Hepatocyte (in vitro differentiated cells): ENCODE results near the gene SLAIN2. TPM values are rescaled to one million over a fixed set of nuclear protein-coding genes. Genes with fewer than 3 reads are reported as not detected.
"Not testable (repeated sequence)": the region's sequence is repeated elsewhere in the genome, so short reads cannot be mapped to it uniquely, and the experiment has no call there.

ENCODE experiments used
- DNase-seq: peaks from one replicate; pipeline ENCODE4 v3.0.0-alpha.2; 2016; ENCODE audit warnings: low spot score
- H2AFZ ChIP-seq: fragments of 200-600 bp; sonication (generic); 2 replicates; pipeline ENCODE4 v1.6.0; 2016; ENCODE audit warnings: antibody characterized with exemption, mild to moderate bottlenecking
- H3K27ac ChIP-seq: fragments of 200-600 bp; sonication (generic); 2 replicates; pipeline ENCODE4 v1.5.1; 2016; ENCODE audit warnings: mild to moderate bottlenecking
- H3K27me3 ChIP-seq: fragments of 200-600 bp; sonication (generic); 2 replicates; pipeline ENCODE4 v1.6.1; 2016
- H3K36me3 ChIP-seq: fragments of 200-600 bp; sonication (generic); replicated peaks from 2 replicates; pipeline ENCODE4 v1.5.1; 2016; ENCODE audit warnings: low read depth; ENCODE audit not compliant: insufficient read depth
- H3K4me1 ChIP-seq: fragments of 200-600 bp; sonication (generic); 2 replicates; pipeline ENCODE4 v1.5.1; 2016; ENCODE audit warnings: mild to moderate bottlenecking, moderate library complexity; ENCODE audit not compliant: insufficient read depth
- H3K4me2 ChIP-seq: fragments of 200-600 bp; sonication (generic); 2 replicates; pipeline ENCODE4 v1.6.0; 2016
- H3K4me3 ChIP-seq: fragments of 200-600 bp; sonication (generic); 2 replicates; pipeline ENCODE4 v1.5.1; 2016; ENCODE audit warnings: mild to moderate bottlenecking
- H3K79me2 ChIP-seq: fragments of 200-600 bp; sonication (generic); 2 replicates; pipeline ENCODE4 v1.6.0; 2017; ENCODE audit warnings: mild to moderate bottlenecking
- H3K9me2 ChIP-seq: fragments of 200-600 bp; sonication (generic); replicated peaks from 2 replicates; pipeline ENCODE4 v1.6.0; 2017; ENCODE audit warnings: mild to moderate bottlenecking; ENCODE audit not compliant: insufficient read depth
- H3K9me3 ChIP-seq: fragments of 200-600 bp; sonication (generic); 2 replicates; pipeline ENCODE4 v1.5.1; 2016; ENCODE audit warnings: low read depth, mild to moderate bottlenecking
- H4K20me1 ChIP-seq: fragments of 200-600 bp; sonication (generic); 2 replicates; pipeline ENCODE4 v1.6.0; 2016; ENCODE audit warnings: mild to moderate bottlenecking; ENCODE audit not compliant: insufficient read depth, poor library complexity, severe bottlenecking
- CTCF ChIP-seq: fragments of 200-600 bp; sonication (generic); IDR thresholded peaks from 2 replicates; pipeline ENCODE4 v1.5.1; 2016; ENCODE audit warnings: antibody characterized with exemption, mild to moderate bottlenecking; ENCODE audit not compliant: poor library complexity
- EZH2 ChIP-seq: fragments of 200-600 bp; sonication (generic); IDR thresholded peaks from 2 replicates; pipeline ENCODE4 v1.6.1; 2016; ENCODE audit warnings: antibody characterized with exemption, mild to moderate bottlenecking, borderline replicate concordance
- EZH2phosphoT487 ChIP-seq: fragments of 200-600 bp; sonication (generic); IDR thresholded peaks from one replicate; pipeline ENCODE4 v1.6.1; 2018; ENCODE audit warnings: antibody characterized with exemption, mild to moderate bottlenecking, low read depth, moderate library complexity; ENCODE audit not compliant: unreplicated experiment, severe bottlenecking
- WGBS: methylation state at CpG from one replicate; pipeline ENCODE4 v1.1.6; 2016; ENCODE audit warnings: low lambda C conversion rate; ENCODE audit errors: missing lambda C conversion rate; 5-methylcytosine and 5-hydroxymethylcytosine counted together
- polyA plus RNA-seq: library from polyadenylated mRNA; unstranded; fragments of >200 nt; fragmentation: Nextera tagmentation; extraction: Ambion mirVana; gene quantifications from 2 replicates; pipeline ENCODE4 v1.2.1, GENCODE V29; 2016
- total RNA-seq: library from RNA; depleted of rRNA; stranded (reverse); fragments of >200 nt; gene quantifications from 2 replicates; pipeline ENCODE4 v1.2.3, GENCODE V29; 2014

SLAIN2 gene
- total and polyA plus RNA-seq, 2 experiments from 2014 or later = 40.1 to 67.6 TPM

- H2AFZ ChIP-seq = no peak overlapping the region
- no peak overlapping the region for H3K27ac ChIP-seq
- H3K79me2 ChIP-seq = no peaks in the 10 kb centered on the region
- H3K4me2 ChIP-seq = no peak overlapping the region
- no peaks in the 10 kb centered on the region for H3K36me3 ChIP-seq
- no peaks in the 10 kb centered on the region for H3K9me3 ChIP-seq
- H3K9me2 ChIP-seq = no peaks in the 10 kb centered on the region
- H3K27me3 ChIP-seq = no peaks in the 10 kb centered on the region
- 85% methylated on average over 3 of the region's 3 CpGs for WGBS
- H3K4me1 ChIP-seq = no peaks in the 10 kb centered on the region
- no peaks in the 10 kb centered on the region for H4K20me1 ChIP-seq
- DNase-seq = no peak
- no peak overlapping the region for H3K4me3 ChIP-seq
- TF ChIP-seq EZH2 (no peak), CTCF (no peak), EZH2phosphoT487 (no peak)
Measured at GRCh38 chr4:48305508-48305907, 35.8 kb upstream of the SLAIN2 start.

GRCh38 chr4:48307528-48307927, 33.8 kb upstream of the SLAIN2 start:
- Histone ChIP-seq H3K9me2 (no peaks in the 10 kb centered on the region), H4K20me1 (no peaks in the 10 kb centered on the region), H2AFZ (no peak overlapping the region), H3K4me2 (no peak overlapping the region), H3K36me3 (no peaks in the 10 kb centered on the region), H3K27me3 (no peaks in the 10 kb centered on the region), H3K9me3 (no peaks in the 10 kb centered on the region), H3K4me3 (no peak overlapping the region), H3K4me1 (no peaks in the 10 kb centered on the region), H3K79me2 (no peaks in the 10 kb centered on the region), H3K27ac (no peak overlapping the region)
- DNase-seq = no peak
- TF ChIP-seq EZH2 (no peak), EZH2phosphoT487 (no peak), CTCF (no peak)
- 84% methylated on average over 5 of the region's 5 CpGs for WGBS

- TF ChIP-seq CTCF = no peak
- no peak for TF ChIP-seq EZH2
- no peak for TF ChIP-seq EZH2phosphoT487
- DNase-seq = no peak
- Histone ChIP-seq H3K79me2 (no peaks in the 10 kb centered on the region), H3K4me3 (no peak overlapping the region), H3K27ac (no peak overlapping the region), H3K27me3 (no peaks in the 10 kb centered on the region), H3K9me3 (no peaks in the 10 kb centered on the region), H2AFZ (no peak overlapping the region), H3K36me3 (no peaks in the 10 kb centered on the region), H3K4me2 (no peak overlapping the region), H4K20me1 (no peaks in the 10 kb centered on the region), H3K4me1 (no peaks in the 10 kb centered on the region), H3K9me2 (no peaks in the 10 kb centered on the region)
- 100% methylated on average over 2 of the region's 2 CpGs for WGBS
Measured at GRCh38 chr4:48308901-48309300, 32.4 kb upstream of the SLAIN2 start.

- Histone ChIP-seq H3K36me3 (no peaks in the 10 kb centered on the region), H3K9me3 (no peaks in the 10 kb centered on the region), H3K4me3 (no peak overlapping the region), H3K4me2 (no peak overlapping the region), H3K4me1 (no peaks in the 10 kb centered on the region), H3K79me2 (no peaks in the 10 kb centered on the region), H3K27ac (no peak overlapping the region), H3K27me3 (no peaks in the 10 kb centered on the region), H4K20me1 (no peaks in the 10 kb centered on the region), H2AFZ (no peak overlapping the region), H3K9me2 (no peaks in the 10 kb centered on the region)
- TF ChIP-seq EZH2 = no peak
- TF ChIP-seq EZH2phosphoT487 = no peak
- TF ChIP-seq CTCF = no peak
- no peak for DNase-seq
- WGBS = 82% methylated on average over 3 of the region's 3 CpGs
Measured at GRCh38 chr4:48311896-48312295, 29.4 kb upstream of the SLAIN2 start.

- not testable (repeated sequence) for H3K36me3 ChIP-seq, H3K9me3 ChIP-seq, H3K4me2 ChIP-seq, H3K27ac ChIP-seq, H3K9me2 ChIP-seq, H4K20me1 ChIP-seq, DNase-seq, H2AFZ ChIP-seq, H3K27me3 ChIP-seq, H3K79me2 ChIP-seq, H3K4me3 ChIP-seq, H3K4me1 ChIP-seq
Measured at GRCh38 chr4:48314746-48315145, 26.6 kb upstream of the SLAIN2 start.
